HCT116 (cell line): ENCODE measurements around the gene TET2. TPM values are rescaled to one million over a fixed set of nuclear protein-coding genes. Genes with fewer than 3 reads are reported as not detected.

Experiments
- ATAC-seq: fragments of 200-7000 bp; cut with Tn5 transposase; 2 replicates; pipeline ENCODE4 v1.9.1; 2020; ENCODE audit warnings: mild to moderate bottlenecking, moderate library complexity
- BruUV-seq: library from RNA; stranded (reverse); fragments of 400-500 nt; replicated peaks from 2 replicates; lab custom pipeline; 2021; lab: Mats Ljungman, UMichigan
- CTCF ChIA-PET: fragments of 300-600 bp; sonication (Branson Sonifier 250); formaldehyde crosslinking; loops from one replicate; lab custom pipeline; 2021; ENCODE audit warnings: antibody characterized with exemption; lab: Charles Lee
- POLR2A ChIA-PET: fragments of 300-600, 350-600 bp; sonication (Branson Sonifier 250); formaldehyde crosslinking; loops from one replicate; lab custom pipeline; 2021; ENCODE audit warnings: antibody characterized with exemption; lab: Charles Lee
- RAD21 ChIA-PET, 2 experiments: fragments of 300-600 bp; sonication (Branson Sonifier 250); formaldehyde crosslinking; loops; one replicate each; lab custom pipeline; 2023; ENCODE audit warnings: low total read pairs in 2 of 2; ENCODE audit not compliant: uncharacterized antibody in 2 of 2, unreplicated experiment in 2 of 2, low non-redundant PET in 1 of 2; lab: Charles Lee
- DNase-seq: peaks from one replicate; pipeline ENCODE4 v3.0.0-alpha.2; 2010; ENCODE audit warnings: low read depth, low spot score
- H2AFZ ChIP-seq: fragments of 200-600 bp; shearing (Covaris generic), sonication (generic); 2 replicates; pipeline ENCODE4 v1.6.1; 2017; ENCODE audit warnings: low read depth, mixed run types, mixed read lengths, antibody characterized with exemption, low read length; ENCODE audit not compliant: poor library complexity, severe bottlenecking
- H3K27ac ChIP-seq: 2 replicates; pipeline ENCODE4 v1.5.1; 2012; ENCODE audit warnings: low read depth, low read length
- H3K27me3 ChIP-seq: fragments of 200-600 bp; sonication (generic); 2 replicates; pipeline ENCODE4 v1.6.1; 2016; ENCODE audit warnings: mixed run types, low read length, mixed read lengths; ENCODE audit not compliant: insufficient read depth
- H3K36me3 ChIP-seq, 2 experiments: fragments of 200-500 bp in 1 of 2; fragments of 200-600 bp in 1 of 2; sonication (Bioruptor generic) in 1 of 2; sonication (generic) in 1 of 2; 2 replicates each; pipeline versions ENCODE4 v1.5.1 to v1.6.1; 2014 to 2016; ENCODE audit warnings: low read length in 2 of 2, inconsistent platforms in 1 of 2, mixed read lengths in 1 of 2, mixed run types in 1 of 2; ENCODE audit not compliant: insufficient read depth in 2 of 2, control insufficient read depth in 1 of 2
- H3K4me1 ChIP-seq, 2 experiments: fragments of 200-600 bp in 1 of 2; sonication (generic) in 1 of 2; 2 replicates each; pipeline versions ENCODE4 v1.5.1 to v1.6.1; 2012 to 2017; ENCODE audit warnings: low read length in 2 of 2, inconsistent platforms in 1 of 2, mild to moderate bottlenecking in 1 of 2, mixed read lengths in 1 of 2, mixed run types in 1 of 2, moderate library complexity in 1 of 2; ENCODE audit not compliant: insufficient read depth in 2 of 2, control insufficient read depth in 1 of 2
- H3K4me2 ChIP-seq: fragments of 200-600 bp; sonication (generic); 2 replicates; pipeline ENCODE4 v1.6.1; 2017; ENCODE audit warnings: mixed run types, low read length, mixed read lengths
- H3K4me3 ChIP-seq, 2 experiments: fragments of 200-600 bp in 1 of 2; sonication (generic) in 1 of 2; replicated peaks in 1 of 2; 2 replicates each; pipeline ENCODE4 v1.5.1; 2011 to 2016; ENCODE audit warnings: low read length in 2 of 2, control low read depth in 1 of 2, low read depth in 1 of 2, mild to moderate bottlenecking in 1 of 2, mixed read lengths in 1 of 2, mixed run types in 1 of 2
- H3K79me2 ChIP-seq: fragments of 200-600 bp; sonication (generic); 2 replicates; pipeline ENCODE4 v1.6.1; 2017; ENCODE audit warnings: mild to moderate bottlenecking, mixed run types, low read length, moderate library complexity, mixed read lengths; ENCODE audit not compliant: insufficient read depth
- H3K9ac ChIP-seq: fragments of 200-600 bp; sonication (generic); 2 replicates; pipeline ENCODE4 v1.6.1; 2016; ENCODE audit warnings: low read length, mixed read lengths
- H3K9me2 ChIP-seq: fragments of 200-600 bp; sonication (generic), shearing (Covaris generic); 2 replicates; pipeline ENCODE4 v1.6.1; 2017; ENCODE audit warnings: mixed run types, mild to moderate bottlenecking, moderate library complexity; ENCODE audit not compliant: insufficient read depth
- H3K9me3 ChIP-seq, 2 experiments: fragments of 200-500 bp in 1 of 2; fragments of 200-600 bp in 1 of 2; sonication (Bioruptor generic) in 1 of 2; sonication (generic) in 1 of 2; 2 replicates each; pipeline ENCODE4 v1.6.1; 2014 to 2017; ENCODE audit warnings: low read length in 2 of 2, mixed read lengths in 2 of 2, inconsistent platforms in 1 of 2, low read depth in 1 of 2, mild to moderate bottlenecking in 1 of 2, mixed run types in 1 of 2, moderate library complexity in 1 of 2; ENCODE audit not compliant: control insufficient read depth in 1 of 2, insufficient read depth in 1 of 2
- H4K20me1 ChIP-seq: fragments of 200-600 bp; sonication (generic), shearing (Covaris generic); 2 replicates; pipeline ENCODE4 v1.6.1; 2017; ENCODE audit warnings: mixed run types, mild to moderate bottlenecking, moderate library complexity; ENCODE audit not compliant: insufficient read depth
- ATF3 ChIP-seq: IDR thresholded peaks from 2 replicates; pipeline ENCODE4 v1.6.1; 2012
- CTCF ChIP-seq, 3 experiments: fragments of 200-600 bp in 1 of 3; sonication (generic) in 1 of 3; IDR thresholded peaks in 2 of 3; conservative IDR thresholded peaks in 1 of 3; 2 replicates each; pipeline ENCODE4 v1.5.1; 2012 to 2017; ENCODE audit warnings: low read depth in 2 of 3, low read length in 2 of 3, antibody characterized with exemption in 1 of 3, borderline replicate concordance in 1 of 3, control low read depth in 1 of 3, mild to moderate bottlenecking in 1 of 3, mixed read lengths in 1 of 3, mixed run types in 1 of 3, moderate library complexity in 1 of 3; ENCODE audit not compliant: insufficient read depth in 1 of 3
- EGR1 ChIP-seq: IDR thresholded peaks from 2 replicates; pipeline ENCODE4 v1.6.1; 2012; ENCODE audit warnings: low read depth
- ELF1 ChIP-seq: IDR thresholded peaks from 2 replicates; pipeline ENCODE4 v1.6.1; 2012; ENCODE audit warnings: low read depth, borderline replicate concordance
- EZH2 ChIP-seq: fragments of 200-600 bp; sonication (generic); IDR thresholded peaks from 2 replicates; pipeline ENCODE4 v1.6.1; 2017; ENCODE audit warnings: antibody characterized with exemption, mixed run types
- RAD21 ChIP-seq: IDR thresholded peaks from 2 replicates; pipeline ENCODE4 v1.6.1; 2012; ENCODE audit warnings: low read depth, mild to moderate bottlenecking
- SRF ChIP-seq: IDR thresholded peaks from 2 replicates; pipeline ENCODE4 v1.6.1; 2012; ENCODE audit warnings: low read depth
- YY1 ChIP-seq: IDR thresholded peaks from 2 replicates; pipeline ENCODE4 v1.6.1; 2011; ENCODE audit warnings: low read length, low read depth, moderate library complexity, mild to moderate bottlenecking; ENCODE audit not compliant: insufficient replicate concordance; ENCODE audit errors: extremely low read depth
- ZBTB33 ChIP-seq: IDR thresholded peaks from 2 replicates; pipeline ENCODE4 v1.6.1; 2011; ENCODE audit warnings: mild to moderate bottlenecking, low read length, moderate library complexity; ENCODE audit not compliant: insufficient replicate concordance; ENCODE audit errors: extremely low read depth
- ZNF274 ChIP-seq: fragments of 200-500 bp; sonication (Bioruptor generic); IDR thresholded peaks from 2 replicates; pipeline ENCODE4 v1.6.1; 2014; ENCODE audit warnings: mild to moderate bottlenecking, low read depth, low read length, inconsistent platforms
- intact Hi-C: fragments of 100-400 bp; cut with micrococcal nuclease; formaldehyde crosslinking; loops from 2 replicates; pipeline ENCODE4 v1.10.0; 2022
- total RNA-seq: library from RNA; stranded (reverse); gene quantifications from one replicate; pipeline ENCODE4 v1.2.1, GENCODE V29; 2021; ENCODE audit not compliant: unreplicated experiment

Gene TET2
- total RNA-seq, 1 experiment from 2014 or later: 9.7 TPM

GRCh38 chr4:105273230-105273629 lies 126.6 kb downstream of the TET2 start:
- no peak overlapping the region for H2AFZ ChIP-seq
- intact Hi-C loops: no loop called here
- H3K27me3 ChIP-seq: no peaks in the 10 kb centered on the region
- H3K79me2 ChIP-seq: no peaks in the 10 kb centered on the region
- H3K4me2 ChIP-seq: no peak overlapping the region
- ChIA-PET CTCF (no interaction called here), RAD21 (no interaction called here), POLR2A (no interaction called here)
- TF ChIP-seq ATF3: no peak
- TF ChIP-seq ZNF274: no peak
- TF ChIP-seq EZH2: no peak
- TF ChIP-seq EGR1: no peak
- TF ChIP-seq ELF1: no peak
- TF ChIP-seq RAD21: no peak
- no peak for TF ChIP-seq YY1
- TF ChIP-seq CTCF (IDR thresholded peaks at IDR 0.05 in 2 of 3, conservative IDR thresholded peaks at IDR 0.05 in 1 of 3; ENCODE audit: borderline replicate concordance in 1 of 3, insufficient read depth in 1 of 3, low read depth in 2 of 3, low read length in 2 of 3): no peak
- no peak for TF ChIP-seq SRF
- TF ChIP-seq ZBTB33: no peak
- DNase-seq (no peak), ATAC-seq (no peak)
- BruUV-seq: no TSS peak
- no peaks in the 10 kb centered on the region for H3K4me1 ChIP-seq
- no peaks in the 10 kb centered on the region for H3K9me2 ChIP-seq
- H3K27ac ChIP-seq: no peak overlapping the region
- H3K9ac ChIP-seq: no peak overlapping the region
- H4K20me1 ChIP-seq: no peaks in the 10 kb centered on the region
- H3K36me3 ChIP-seq: peaks cover 2 to 14% of the 10 kb centered on the region in 2 experiments; a peak in 1 of 4 replicates
- H3K9me3 ChIP-seq: no peaks in the 10 kb centered on the region
- no peak overlapping the region for H3K4me3 ChIP-seq
